H9 (cell line): ENCODE measurements around the gene KIF14. TPM values are rescaled to one million over a fixed set of nuclear protein-coding genes. Genes with fewer than 3 reads are reported as not detected.

ENCODE experiments used
- DNase-seq: peaks from one replicate; pipeline ENCODE4 v3.0.0-alpha.2; 2017
- H2AFZ ChIP-seq: one replicate; pipeline ENCODE4 v1.6.1; 2013; ENCODE audit warnings: mild to moderate bottlenecking, low read length, control low read depth, moderate library complexity
- H2AK5ac ChIP-seq: 2 replicates; pipeline ENCODE4 v1.6.1; 2013; ENCODE audit warnings: low read length, control low read depth, mixed read lengths; ENCODE audit not compliant: insufficient read length
- H2BK120ac ChIP-seq: one replicate; pipeline ENCODE4 v1.6.1; 2013; ENCODE audit warnings: low read depth, mild to moderate bottlenecking, low read length, control low read depth, inconsistent platforms; ENCODE audit not compliant: poor library complexity, severe bottlenecking
- H2BK12ac ChIP-seq: 2 replicates; pipeline ENCODE4 v1.6.1; 2013; ENCODE audit warnings: low read length, control low read depth, mixed read lengths, low read depth; ENCODE audit not compliant: insufficient read length
- H2BK15ac ChIP-seq: 2 replicates; pipeline ENCODE4 v1.6.1; 2013; ENCODE audit warnings: low read depth, low read length, control low read depth
- H2BK20ac ChIP-seq: one replicate; pipeline ENCODE4 v1.6.1; 2013; ENCODE audit warnings: low read depth, mild to moderate bottlenecking, low read length, control low read depth, inconsistent platforms; ENCODE audit not compliant: poor library complexity, severe bottlenecking
- H2BK5ac ChIP-seq: 2 replicates; pipeline ENCODE4 v1.6.1; 2013; ENCODE audit warnings: low read length, control low read depth, mixed read lengths; ENCODE audit not compliant: insufficient read length
- H3K14ac ChIP-seq: 2 replicates; pipeline ENCODE4 v1.6.1; 2013; ENCODE audit warnings: low read length, control low read depth; ENCODE audit not compliant: insufficient read depth
- H3K18ac ChIP-seq: 2 replicates; pipeline ENCODE4 v1.6.1; 2013; ENCODE audit warnings: low read depth, mild to moderate bottlenecking, mixed read lengths, low read length, control low read depth; ENCODE audit not compliant: insufficient read length
- H3K23ac ChIP-seq: 2 replicates; pipeline ENCODE4 v1.6.1; 2013; ENCODE audit warnings: low read length, control low read depth, mixed read lengths, low read depth; ENCODE audit not compliant: insufficient read length
- H3K23me2 ChIP-seq: 2 replicates; pipeline ENCODE4 v1.6.1; 2013; ENCODE audit warnings: low read depth, mild to moderate bottlenecking, mixed read lengths, low read length, control low read depth; ENCODE audit not compliant: insufficient read length, poor library complexity, severe bottlenecking
- H3K27ac ChIP-seq: 2 replicates; pipeline ENCODE4 v1.5.1; 2013; ENCODE audit warnings: low read length, control low read depth, mixed read lengths, low read depth; ENCODE audit not compliant: insufficient read length
- H3K27me3 ChIP-seq: 2 replicates; pipeline ENCODE4 v1.6.1; 2013; ENCODE audit warnings: low read length, control low read depth, inconsistent platforms; ENCODE audit not compliant: insufficient read depth
- H3K4ac ChIP-seq: 2 replicates; pipeline ENCODE4 v1.6.1; 2013; ENCODE audit warnings: low read depth, mild to moderate bottlenecking, control low read depth, inconsistent platforms, low read length, moderate library complexity
- H3K4me1 ChIP-seq: 2 replicates; pipeline ENCODE4 v1.6.1; 2013; ENCODE audit warnings: low read length, control low read depth, inconsistent platforms; ENCODE audit not compliant: insufficient read depth
- H3K4me2 ChIP-seq: 2 replicates; pipeline ENCODE4 v1.6.1; 2013; ENCODE audit warnings: low read length, control low read depth, mixed read lengths; ENCODE audit not compliant: insufficient read length, insufficient read depth
- H3K56ac ChIP-seq: 2 replicates; pipeline ENCODE4 v1.6.1; 2013; ENCODE audit warnings: low read depth, mild to moderate bottlenecking, mixed read lengths, low read length, control low read depth; ENCODE audit not compliant: insufficient read length
- H3K79me1 ChIP-seq: 2 replicates; pipeline ENCODE4 v1.6.1; 2013; ENCODE audit warnings: low read depth, mild to moderate bottlenecking, moderate library complexity, low read length, control low read depth, inconsistent platforms; ENCODE audit not compliant: insufficient read depth, poor library complexity, severe bottlenecking
- H3K79me2 ChIP-seq: 2 replicates; pipeline ENCODE4 v1.6.1; 2013; ENCODE audit warnings: low read length, control low read depth, inconsistent platforms; ENCODE audit not compliant: insufficient read depth
- H3K9ac ChIP-seq: 2 replicates; pipeline ENCODE4 v1.6.1; 2013; ENCODE audit warnings: low read length, control low read depth, mixed read lengths; ENCODE audit not compliant: insufficient read length; ENCODE audit errors: extremely low read depth
- H3K9me3 ChIP-seq: one replicate; pipeline ENCODE4 v1.6.1; 2013; ENCODE audit warnings: low read depth, low read length, inconsistent platforms; ENCODE audit not compliant: control insufficient read depth
- H3T11ph ChIP-seq: one replicate; pipeline ENCODE4 v1.6.1; 2013; ENCODE audit warnings: mild to moderate bottlenecking, low read length, control low read depth, inconsistent platforms
- H4K20me1 ChIP-seq: one replicate; pipeline ENCODE4 v1.6.1; 2013; ENCODE audit not compliant: control insufficient read depth, insufficient read length, insufficient read depth
- H4K5ac ChIP-seq: 2 replicates; pipeline ENCODE4 v1.6.1; 2013; ENCODE audit warnings: low read depth, mild to moderate bottlenecking, mixed read lengths, low read length, control low read depth; ENCODE audit not compliant: insufficient read length
- H4K8ac ChIP-seq: replicated peaks from 2 replicates; pipeline ENCODE4 v1.6.1; 2013; ENCODE audit warnings: low read length, control low read depth, mixed read lengths, low read depth; ENCODE audit not compliant: insufficient read length
- H4K91ac ChIP-seq: 2 replicates; pipeline ENCODE4 v1.6.1; 2013; ENCODE audit warnings: low read depth, mild to moderate bottlenecking, moderate library complexity, mixed read lengths, low read length, control low read depth; ENCODE audit not compliant: insufficient read length
- H3K27ac Mint-ChIP-seq, 3 experiments: 2 replicates in 2 of 3; 3 replicates in 1 of 3; pipeline ENCODE4 v1.8.0; 2020 to 2021; ENCODE audit warnings: mixed read lengths in 3 of 3, mild to moderate bottlenecking in 1 of 3, moderate library complexity in 1 of 3
- H3K27me3 Mint-ChIP-seq: 2 replicates; pipeline ENCODE4 v1.8.0; 2021; ENCODE audit warnings: low read depth, mild to moderate bottlenecking, moderate library complexity, mixed read lengths
- H3K36me3 Mint-ChIP-seq, 3 experiments: 2 replicates in 2 of 3; 3 replicates in 1 of 3; pipeline ENCODE4 v1.8.0; 2020 to 2021; ENCODE audit warnings: low read depth in 3 of 3, mixed read lengths in 3 of 3; ENCODE audit not compliant: insufficient read depth in 1 of 3
- H3K4me1 Mint-ChIP-seq, 2 experiments: 2 replicates each; pipeline ENCODE4 v1.8.0; 2020; ENCODE audit warnings: mixed read lengths in 2 of 2
- H3K4me3 Mint-ChIP-seq, 2 experiments: 2 replicates in 1 of 2; 3 replicates in 1 of 2; pipeline ENCODE4 v1.8.0; 2020 to 2021; ENCODE audit warnings: mild to moderate bottlenecking in 2 of 2, mixed read lengths in 2 of 2, moderate library complexity in 1 of 2
- H3K9me3 Mint-ChIP-seq, 2 experiments: 2 replicates in 1 of 2; 3 replicates in 1 of 2; pipeline ENCODE4 v1.8.0; 2020; ENCODE audit warnings: mild to moderate bottlenecking in 2 of 2, mixed read lengths in 2 of 2, moderate library complexity in 1 of 2
- CTCF ChIP-seq: fragments of 200-600 bp; sonication (generic); conservative IDR thresholded peaks from 3 replicates; pipeline ENCODE4 v1.8.0; 2021; ENCODE audit warnings: antibody characterized with exemption, mild to moderate bottlenecking
- WGBS: extraction: QIAGEN DNeasy Blood & Tissue Kit; methylation state at CpG from one replicate; pipeline ENCODE4 v1.1.7; 2013; ENCODE audit warnings: missing lambda C conversion rate, low lambda C conversion rate, mixed read lengths; ENCODE audit not compliant: insufficient read length; ENCODE audit errors: extremely low coverage; 5-methylcytosine and 5-hydroxymethylcytosine counted together
- total RNA-seq: library from RNA; stranded (reverse); gene quantifications from 2 replicates; pipeline ENCODE4 v1.2.1, GENCODE V29; 2021

Gene KIF14
- total RNA-seq, 1 experiment from 2014 or later = 18.2 TPM

- Mint-ChIP-seq H3K4me1 (peaks cover 4 to 8% of the 10 kb centered on the region in 2 experiments), H3K9me3 (no peaks in the 10 kb centered on the region), H3K4me3 (no peak overlapping the region), H3K27me3 (peaks cover 4% of the 10 kb centered on the region), H3K27ac (no peak overlapping the region), H3K36me3 (no peaks in the 10 kb centered on the region)
- Histone ChIP-seq H4K8ac (no peak overlapping the region), H2AK5ac (no peak overlapping the region), H3K27ac (no peak overlapping the region), H3K9me3 (no peaks in the 10 kb centered on the region), H2BK12ac (no peak overlapping the region), H3K4me1 (no peaks in the 10 kb centered on the region), H3K27me3 (no peaks in the 10 kb centered on the region), H3K9ac (no peak overlapping the region), H4K91ac (no peak overlapping the region), H3K56ac (no peak overlapping the region), H3K4ac (no peak overlapping the region), H4K20me1 (no peaks in the 10 kb centered on the region), H2BK120ac (no peak overlapping the region), H2AFZ (no peak overlapping the region), H2BK5ac (no peak overlapping the region), H3K23me2 (no peaks in the 10 kb centered on the region), H3K4me2 (no peak overlapping the region), H3K14ac (no peak overlapping the region), H3T11ph (no peak overlapping the region), H4K5ac (no peak overlapping the region), H2BK20ac (no peak overlapping the region), H2BK15ac (no peak overlapping the region), H3K79me2 (no peaks in the 10 kb centered on the region), H3K18ac (no peak overlapping the region), H3K79me1 (no peaks in the 10 kb centered on the region), H3K23ac (no peak overlapping the region)
- no peak for TF ChIP-seq CTCF
- no peak for DNase-seq
- no CpG with 5 or more reads among the region's 3 CpGs for WGBS
Observed at GRCh38 chr1:200512191-200512590, 108.4 kb downstream of the KIF14 start.
